Brain microvascular endothelial cell (primary cell): ENCODE results near the gene FAM219A.

ENCODE experiments used
- DNase-seq: peaks from one replicate; pipeline ENCODE4 v3.0.0-alpha.2; 2020
- H3K27ac ChIP-seq: fragments of 250-450 bp; sonication (Bioruptor Pico); 2 replicates; pipeline ENCODE4 v1.5.1; 2020; ENCODE audit warnings: mild to moderate bottlenecking, moderate library complexity
- H3K27me3 ChIP-seq: fragments of 250-450 bp; sonication (Bioruptor Pico); replicated peaks from 2 replicates; pipeline ENCODE4 v1.5.1; 2020; ENCODE audit warnings: mild to moderate bottlenecking
- H3K36me3 ChIP-seq: fragments of 250-450 bp; sonication (Bioruptor Pico); replicated peaks from 2 replicates; pipeline ENCODE4 v1.5.1; 2020; ENCODE audit warnings: mild to moderate bottlenecking
- H3K4me3 ChIP-seq: 2 replicates; pipeline ENCODE4 v1.5.1; 2011; ENCODE audit warnings: low read depth, mild to moderate bottlenecking, control low read depth, low read length, moderate library complexity
- CTCF ChIP-seq: IDR thresholded peaks from 2 replicates; pipeline ENCODE4 v1.5.1; 2011; ENCODE audit warnings: low read depth, mild to moderate bottlenecking, moderate library complexity, low read length, control low read depth, inconsistent platforms; ENCODE audit errors: missing control alignments
- in situ Hi-C: cut with HindIII; loops from 2 replicates; pipeline ENCODE4 v1.10.0; 2017; ENCODE audit warnings: low sequenced_read_pairs, low pct_ligation_motif_present

FAM219A gene

GRCh38 chr9:34463098-34463900 is 4.9 kb upstream of the FAM219A start:
- Histone ChIP-seq H3K36me3 (no peaks in the 10 kb centered on the region), H3K4me3 (no peak overlapping the region), H3K27ac (no peak overlapping the region), H3K27me3 (peaks cover 8% of the 10 kb centered on the region)
- TF ChIP-seq CTCF, result no peak
- DNase-seq, result peak; percentile 46
- in situ Hi-C loops, result no loop called here

- Histone ChIP-seq H3K4me3 (no peak overlapping the region), H3K36me3 (no peaks in the 10 kb centered on the region), H3K27ac (no peak overlapping the region), H3K27me3 (no peaks in the 10 kb centered on the region)
- in situ Hi-C loops, result no loop called here
- no peak for DNase-seq
- TF ChIP-seq CTCF, result no peak
Observed at GRCh38 chr9:34459941-34460340, 1.6 kb upstream of the FAM219A start.

- H3K4me3 ChIP-seq, result no peak overlapping the region
- no peak for DNase-seq
- no peak overlapping the region for H3K27ac ChIP-seq
- in situ Hi-C loops, result no loop called here
- no peaks in the 10 kb centered on the region for H3K36me3 ChIP-seq
- no peak for TF ChIP-seq CTCF
- H3K27me3 ChIP-seq, result no peaks in the 10 kb centered on the region
Observed at GRCh38 chr9:34459356-34459755, 986 bp upstream of the FAM219A start.

GRCh38 chr9:34458959-34459340 is 580 bp upstream of the FAM219A start:
- in situ Hi-C loops, result no loop called here
- Histone ChIP-seq H3K4me3 (peak overlapping the region; percentile 46), H3K36me3 (no peaks in the 10 kb centered on the region), H3K27me3 (no peaks in the 10 kb centered on the region), H3K27ac (no peak overlapping the region)
- no peak for TF ChIP-seq CTCF
- no peak for DNase-seq

- TF ChIP-seq CTCF, result no peak
- peak overlapping the region; percentile 82 for H3K4me3 ChIP-seq
- H3K27me3 ChIP-seq, result no peaks in the 10 kb centered on the region
- in situ Hi-C loops, result no loop called here
- DNase-seq, result peak; percentile 53
- H3K27ac ChIP-seq, result peak overlapping the region; percentile 57
- no peaks in the 10 kb centered on the region for H3K36me3 ChIP-seq
Observed at GRCh38 chr9:34457266-34458012, 931 bp downstream of the FAM219A start.
